NCI-H446 (cell line): Measurements from ENCODE around the gene TLCD1.

Source experiments
- DNase-seq, 2 experiments: peaks; one replicate each; lab custom pipeline; 2025; lab: John Stamatoyannopoulos, UW

TLCD1 gene

DNA sequence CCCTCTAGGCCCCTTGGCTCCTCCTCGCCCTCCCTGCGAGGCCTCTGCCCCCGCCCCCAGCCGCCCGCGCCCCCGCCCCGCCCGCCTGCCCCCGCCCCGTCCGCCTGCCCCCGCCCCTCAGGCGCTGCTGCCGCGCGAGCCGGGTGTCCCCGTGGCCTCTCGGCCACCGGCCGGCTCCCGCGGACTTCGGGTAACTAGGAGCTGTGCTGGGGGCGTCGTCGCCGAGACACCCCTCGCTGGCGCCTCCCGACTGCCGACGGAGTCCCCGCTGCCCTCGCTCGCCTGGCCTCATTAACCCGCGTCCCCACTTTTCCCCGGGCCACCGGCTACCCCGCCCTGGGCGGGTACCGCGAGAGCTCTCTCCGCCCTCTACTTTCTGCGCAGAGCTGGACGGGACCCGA lies at the start of gene TLCD1:
TSS of gene TLCD1 (minus strand) at position 8 of the 401 bp plus-strand sequence. CDS start 136 bp downstream, outside the sequence.
- peak; percentile 35 to 83 for DNase-seq

DNA sequence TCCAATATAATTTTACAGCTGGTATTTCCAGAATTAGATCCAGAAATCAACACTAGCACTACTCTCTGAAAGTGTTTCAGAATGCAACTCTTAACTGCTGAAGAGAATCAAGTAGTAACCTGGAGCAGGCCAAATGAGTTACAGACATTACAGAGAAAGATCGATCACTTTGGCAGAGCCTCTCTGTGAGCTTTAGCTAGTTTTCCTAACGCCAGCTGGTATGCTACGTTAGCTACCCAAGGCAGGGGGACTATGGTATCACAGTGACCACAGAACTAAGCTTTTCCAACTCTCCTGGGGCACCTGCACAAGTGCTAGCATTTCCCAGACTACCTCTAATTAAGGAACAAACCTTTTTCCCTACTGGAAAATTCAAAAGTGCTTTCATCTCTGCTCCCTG lies 48.2 kb upstream of the TLCD1 start:
- no peak for DNase-seq

GRCh38 chr17:28773736-28774135 lies 47.7 kb upstream of the TLCD1 start:
- no peak for DNase-seq

- no peak for DNase-seq
Measured at GRCh38 chr17:28765038-28765437, 39.0 kb upstream of the TLCD1 start.

DNA sequence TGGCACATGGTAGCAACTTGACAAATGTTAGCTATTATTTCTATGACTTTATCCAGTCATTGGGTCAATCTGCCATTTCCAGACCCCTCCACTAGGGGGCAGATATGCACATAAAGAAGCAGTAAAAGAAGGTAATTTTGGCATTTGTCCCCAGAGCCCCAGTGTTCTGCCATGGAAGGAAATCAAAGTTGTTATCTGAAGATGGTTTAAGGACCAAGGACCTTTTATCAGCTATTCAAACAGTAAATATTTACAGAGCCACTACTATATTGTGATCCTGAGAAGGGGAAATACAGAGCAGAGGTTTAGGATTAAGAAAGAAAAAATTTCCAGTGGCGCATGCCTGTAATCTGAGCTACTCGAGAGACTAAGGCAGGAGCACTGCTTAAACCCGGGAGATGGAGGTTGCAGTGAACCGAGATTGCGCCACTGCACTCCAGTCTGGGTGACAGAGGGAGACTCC lies 37.8 kb upstream of the TLCD1 start:
- DNase-seq = peak; percentile 58 to 85

DNA sequence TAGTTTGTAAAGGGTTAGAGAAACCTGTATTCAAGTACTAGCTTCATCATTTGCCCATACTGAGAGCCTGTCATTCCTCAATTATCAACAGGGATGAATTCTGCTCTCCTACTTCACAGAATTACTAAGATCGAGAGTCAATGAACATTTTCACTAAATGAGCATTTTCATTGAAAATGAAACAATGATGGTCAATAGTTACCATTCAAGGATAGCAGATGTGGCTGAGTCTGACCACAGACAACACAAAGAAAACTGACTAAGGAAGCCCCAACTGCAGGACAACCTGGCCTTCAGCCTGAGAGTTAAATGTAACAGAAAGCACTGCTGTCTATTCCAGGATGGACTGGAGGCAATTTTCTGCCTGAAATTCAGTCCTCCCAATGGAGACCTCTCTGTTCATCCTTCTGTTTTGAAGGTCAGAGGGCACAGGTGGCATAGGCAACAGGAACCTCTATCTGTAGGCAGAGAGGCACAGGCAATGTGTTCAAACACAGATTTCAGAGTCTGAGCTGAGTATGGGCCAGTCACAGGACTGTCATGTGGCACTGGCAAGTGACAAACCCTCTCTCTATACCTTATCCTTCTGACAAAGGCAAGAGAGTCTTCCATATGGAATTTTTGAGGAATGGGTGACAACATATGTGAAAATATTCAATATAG lies 37.2 kb upstream of the TLCD1 start:
- no peak for DNase-seq

DNA sequence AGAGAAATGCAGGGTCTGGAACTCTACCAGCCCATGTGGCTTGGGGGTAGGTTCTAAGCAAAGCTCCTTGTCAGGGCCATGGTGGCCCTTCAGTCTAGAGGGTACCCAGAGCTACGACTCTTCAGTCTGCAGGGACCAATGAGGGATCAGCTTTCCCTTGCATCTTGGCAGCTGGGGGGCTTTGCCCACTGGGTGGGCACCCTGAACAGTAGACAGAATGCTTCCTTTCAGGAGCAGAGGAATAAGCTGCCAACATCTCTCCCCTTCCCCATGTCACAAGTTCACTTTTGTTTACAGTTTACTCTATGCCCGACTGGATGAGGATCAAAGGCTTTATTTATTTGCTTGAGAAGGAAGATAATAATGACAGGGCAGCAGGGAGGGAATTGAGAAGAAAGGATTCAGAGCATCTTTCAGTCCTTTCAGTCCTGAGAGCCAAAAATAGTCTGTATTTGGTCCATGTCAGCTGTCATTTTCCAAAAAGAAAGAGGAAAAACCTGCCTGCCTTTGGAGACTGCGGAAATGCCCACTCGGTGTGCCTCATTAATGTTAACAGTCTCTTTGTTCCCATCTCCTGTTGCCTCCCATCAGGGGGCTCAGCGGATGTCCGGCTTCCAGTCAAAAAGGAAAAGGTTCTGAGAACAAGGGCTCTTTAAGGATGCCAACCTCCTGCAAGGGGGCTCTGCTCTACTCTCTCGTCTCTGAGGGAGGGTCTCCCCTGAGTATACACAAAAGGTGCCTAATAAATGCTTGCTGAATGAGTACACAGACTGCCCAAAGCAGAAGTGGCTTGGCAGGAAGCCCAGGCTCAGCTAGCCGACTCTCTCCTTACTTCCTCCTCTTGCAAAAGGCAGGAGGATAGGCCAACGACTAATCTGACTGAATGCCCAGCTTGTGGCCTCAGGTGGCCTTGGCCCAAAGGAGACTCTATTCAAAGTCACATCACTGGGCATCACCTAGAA lies 34.8 kb upstream of the TLCD1 start:
- no peak for DNase-seq

GRCh38 chr17:28759256-28759865 lies 33.3 kb upstream of the TLCD1 start:
- DNase-seq = no peak

GRCh38 chr17:28758411-28759121 lies 32.5 kb upstream of the TLCD1 start:
- DNase-seq = no peak

GRCh38 chr17:28756049-28756804 lies 30.2 kb upstream of the TLCD1 start:
- DNase-seq = no peak

DNA sequence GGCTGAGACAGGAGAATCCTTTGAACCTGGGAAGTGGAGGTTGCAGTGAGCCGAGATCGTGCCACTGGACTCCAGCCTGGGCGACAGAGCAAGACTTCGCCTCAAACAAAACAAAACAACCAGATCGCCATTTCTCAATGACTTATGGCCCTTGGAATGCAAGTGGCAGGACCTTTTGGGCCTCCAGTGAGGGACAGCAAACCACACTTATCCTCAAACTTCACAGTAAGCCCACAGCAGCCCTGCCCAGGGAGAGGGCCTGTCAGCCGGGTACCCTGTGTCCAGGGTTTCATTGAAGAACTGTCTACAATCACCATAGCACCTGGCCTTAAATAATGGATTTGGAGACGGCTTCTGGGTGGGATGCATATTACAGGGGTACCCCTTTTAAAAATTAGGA lies 29.5 kb upstream of the TLCD1 start:
- DNase-seq = no peak

GRCh38 chr17:28751600-28752366 lies 25.8 kb upstream of the TLCD1 start:
- no peak for DNase-seq

- peak; percentile 82 to 92 for DNase-seq
Measured at GRCh38 chr17:28750178-28751047, 24.4 kb upstream of the TLCD1 start.

GRCh38 chr17:28749516-28750177 lies 23.6 kb upstream of the TLCD1 start:
- DNase-seq = no peak

DNA sequence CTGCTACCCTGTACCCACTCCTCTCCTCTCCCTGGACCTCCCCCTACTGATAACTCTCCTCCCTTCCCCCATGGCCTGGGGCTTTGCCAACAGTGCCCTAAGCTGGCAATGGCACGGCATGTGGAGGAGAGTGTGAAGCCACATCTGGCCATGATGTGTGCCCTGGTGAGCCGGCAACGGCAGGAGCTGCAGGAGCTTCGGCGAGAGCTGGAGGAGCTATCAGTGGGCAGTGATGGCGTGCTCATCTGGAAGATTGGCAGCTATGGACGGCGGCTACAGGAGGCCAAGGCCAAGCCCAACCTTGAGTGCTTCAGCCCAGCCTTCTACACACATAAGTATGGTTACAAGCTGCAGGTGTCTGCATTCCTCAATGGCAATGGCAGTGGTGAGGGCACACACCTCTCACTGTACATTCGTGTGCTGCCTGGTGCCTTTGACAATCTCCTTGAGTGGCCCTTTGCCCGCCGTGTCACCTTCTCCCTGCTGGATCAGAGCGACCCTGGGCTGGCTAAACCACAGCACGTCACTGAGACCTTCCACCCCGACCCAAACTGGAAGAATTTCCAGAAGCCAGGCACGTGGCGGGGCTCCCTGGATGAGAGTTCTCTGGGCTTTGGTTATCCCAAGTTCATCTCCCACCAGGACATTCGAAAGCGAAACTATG lies 23.0 kb upstream of the TLCD1 start:
- DNase-seq = no peak

GRCh38 chr17:28747801-28748750 lies 22.0 kb upstream of the TLCD1 start:
- DNase-seq = no peak

DNA sequence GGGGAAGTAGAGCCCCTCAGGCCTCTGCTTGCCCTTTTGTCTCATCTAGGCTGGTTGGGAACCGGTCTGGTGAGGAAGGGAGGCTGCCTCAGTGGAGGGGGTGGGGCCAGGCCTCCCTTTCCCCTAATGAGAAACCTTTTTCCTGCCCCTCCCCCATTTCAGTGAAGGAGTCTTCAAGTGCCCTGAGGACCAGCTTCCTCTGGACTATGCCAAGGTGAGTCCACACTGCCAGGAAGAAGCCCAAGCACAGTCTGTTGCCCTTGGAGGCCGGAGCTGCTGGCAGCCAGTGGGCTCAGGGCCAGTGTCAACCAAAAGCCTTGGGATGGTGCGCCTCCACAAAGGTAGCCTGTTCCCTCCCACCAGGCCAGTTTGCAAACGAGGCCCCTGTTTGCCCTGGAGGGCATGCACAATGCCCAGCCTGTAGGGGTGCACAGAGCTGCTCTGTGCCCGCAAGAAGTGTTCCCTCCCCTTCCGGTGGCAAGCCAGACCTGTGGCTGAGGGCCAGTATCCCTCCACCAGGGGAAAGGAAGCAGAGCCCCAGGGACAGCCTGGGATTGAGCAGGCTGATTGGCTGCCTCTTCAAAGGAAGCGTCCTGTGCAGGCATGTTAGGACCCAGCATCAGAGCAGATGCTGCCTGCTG lies 21.1 kb upstream of the TLCD1 start:
- peak in 1 of 2 experiments; percentile 40 for DNase-seq
